T-helper 22 cell (primary cell): ENCODE results near the gene PTGIS.

Experiments used
- DNase-seq: peaks from one replicate; pipeline ENCODE4 v3.0.0-alpha.2; 2020; ENCODE audit warnings: low read depth

Gene PTGIS

GRCh38 chr20:49560186-49560585 lies 7.8 kb downstream of the PTGIS start:
- DNase-seq, result no peak

GRCh38 chr20:49559411-49560081 lies 8.4 kb downstream of the PTGIS start:
- no peak for DNase-seq

GRCh38 chr20:49558826-49559225 lies 9.1 kb downstream of the PTGIS start:
- DNase-seq, result no peak

- no peak for DNase-seq
Measured at GRCh38 chr20:49557449-49557848, 10.5 kb downstream of the PTGIS start.

GRCh38 chr20:49556621-49557020 lies 11.3 kb downstream of the PTGIS start:
- DNase-seq, result no peak

- no peak for DNase-seq
Measured at GRCh38 chr20:49549801-49550551, 18.0 kb downstream of the PTGIS start.

GRCh38 chr20:49548371-49548947 lies 19.5 kb downstream of the PTGIS start:
- no peak for DNase-seq

- DNase-seq, result no peak
Measured at GRCh38 chr20:49545572-49545971, 22.4 kb downstream of the PTGIS start.

- no peak for DNase-seq
Measured at GRCh38 chr20:49544535-49544934, 23.4 kb downstream of the PTGIS start.

- no peak for DNase-seq
Measured at GRCh38 chr20:49543858-49544437, 24.0 kb downstream of the PTGIS start.

- no peak for DNase-seq
Measured at GRCh38 chr20:49543071-49543857, 24.7 kb downstream of the PTGIS start.

GRCh38 chr20:49542514-49542991 lies 25.4 kb downstream of the PTGIS start:
- DNase-seq, result no peak

- DNase-seq, result no peak
Measured at GRCh38 chr20:49541733-49542513, 26.0 kb downstream of the PTGIS start.

- no peak for DNase-seq
Measured at GRCh38 chr20:49540687-49541435, 27.1 kb downstream of the PTGIS start.

GRCh38 chr20:49540232-49540620 lies 27.7 kb downstream of the PTGIS start:
- DNase-seq, result no peak

GRCh38 chr20:49539481-49540231 lies 28.3 kb downstream of the PTGIS start:
- DNase-seq, result no peak

- no peak for DNase-seq
Measured at GRCh38 chr20:49538950-49539349, 29.0 kb downstream of the PTGIS start.

GRCh38 chr20:49534255-49534712 lies 33.7 kb downstream of the PTGIS start:
- DNase-seq, result no peak

GRCh38 chr20:49532285-49532946 lies 35.5 kb downstream of the PTGIS start:
- DNase-seq, result no peak
